ENCODE data around the gene SPCS2. TPM values are rescaled to one million over a fixed set of nuclear protein-coding genes. Genes with fewer than 3 reads are reported as not detected.

SPCS2 gene
- total RNA-seq, 1 experiment from 2014 or later: 209 TPM

- Mint-ChIP-seq H3K4me1 (ENCODE audit: low read depth, unreplicated experiment) (peaks cover 8% of the 10 kb centered on the region), H3K27ac (ENCODE audit: unreplicated experiment) (no peak overlapping the region), H3K27me3 (ENCODE audit: unreplicated experiment) (no peaks in the 10 kb centered on the region), H3K4me3 (ENCODE audit: low read depth, unreplicated experiment) (no peak overlapping the region), H3K9me3 (ENCODE audit: low read depth, unreplicated experiment) (peaks cover 2% of the 10 kb centered on the region), H3K36me3 (ENCODE audit: insufficient read depth, unreplicated experiment) (no peaks in the 10 kb centered on the region)
- BruUV-seq (replicated peaks): no TSS peak
- no peak for TF ChIP-seq CTCF (IDR thresholded peaks at IDR 0.05; ENCODE audit: unreplicated experiment)
- intact Hi-C loops (cut with micrococcal nuclease; ENCODE audit: unreplicated experiment): loop anchor here (1.0 to 2.0 kb wide), 3 partner anchors 119 to 227 kb away; no protein-coding TSS in a partner anchor
- no peak for DNase-seq
- CTCF ChIA-PET: interaction anchor here (0.6 to 3.8 kb wide), 20 partner anchors 9 to 1297 kb away, joined by 3 to 89 read pairs (median 4); partner anchors contain the start of gene NEU3
Measured at GRCh38 chr11:75022296-75022695, 73.2 kb downstream of the SPCS2 start.

GRCh38 chr11:75022759-75023396, 73.8 kb downstream of the SPCS2 start:
- Mint-ChIP-seq H3K9me3 (ENCODE audit: low read depth, unreplicated experiment) (peaks cover 2% of the 10 kb centered on the region), H3K27me3 (ENCODE audit: unreplicated experiment) (no peaks in the 10 kb centered on the region), H3K27ac (ENCODE audit: unreplicated experiment) (no peak overlapping the region), H3K4me1 (ENCODE audit: low read depth, unreplicated experiment) (peaks cover 8% of the 10 kb centered on the region), H3K36me3 (ENCODE audit: insufficient read depth, unreplicated experiment) (no peaks in the 10 kb centered on the region), H3K4me3 (ENCODE audit: low read depth, unreplicated experiment) (no peak overlapping the region)
- intact Hi-C loops (cut with micrococcal nuclease; ENCODE audit: unreplicated experiment): loop anchor here (1.0 to 2.0 kb wide), 3 partner anchors 118 to 226 kb away; no protein-coding TSS in a partner anchor
- peak; percentile 97 for TF ChIP-seq CTCF (IDR thresholded peaks at IDR 0.05; ENCODE audit: unreplicated experiment)
- BruUV-seq (replicated peaks): no TSS peak
- CTCF ChIA-PET: interaction anchor here (0.6 to 3.8 kb wide), 20 partner anchors 9 to 1296 kb away, joined by 3 to 89 read pairs (median 4); partner anchors contain the start of gene NEU3
- DNase-seq: peak; percentile 88

- intact Hi-C loops (cut with micrococcal nuclease; ENCODE audit: unreplicated experiment): loop anchor here (2.0 kb wide), 2 partner anchors 117 to 225 kb away; no protein-coding TSS in a partner anchor
- Mint-ChIP-seq H3K4me3 (ENCODE audit: low read depth, unreplicated experiment) (no peak overlapping the region), H3K9me3 (ENCODE audit: low read depth, unreplicated experiment) (peaks cover 2% of the 10 kb centered on the region), H3K36me3 (ENCODE audit: insufficient read depth, unreplicated experiment) (no peaks in the 10 kb centered on the region), H3K27me3 (ENCODE audit: unreplicated experiment) (no peaks in the 10 kb centered on the region), H3K27ac (ENCODE audit: unreplicated experiment) (no peak overlapping the region), H3K4me1 (ENCODE audit: low read depth, unreplicated experiment) (peaks cover 8% of the 10 kb centered on the region)
- CTCF ChIA-PET: interaction anchor here (1.1 to 3.8 kb wide), 11 partner anchors 13 to 225 kb away, joined by 3 to 89 read pairs (median 8); no protein-coding TSS in a partner anchor
- no TSS peak for BruUV-seq (replicated peaks)
- DNase-seq: no peak
- no peak for TF ChIP-seq CTCF (IDR thresholded peaks at IDR 0.05; ENCODE audit: unreplicated experiment)
Measured at GRCh38 chr11:75023446-75024067, 74.5 kb downstream of the SPCS2 start.

- Mint-ChIP-seq H3K27ac (ENCODE audit: unreplicated experiment) (no peak overlapping the region), H3K36me3 (ENCODE audit: insufficient read depth, unreplicated experiment) (no peaks in the 10 kb centered on the region), H3K4me1 (ENCODE audit: low read depth, unreplicated experiment) (peaks cover 8% of the 10 kb centered on the region), H3K9me3 (ENCODE audit: low read depth, unreplicated experiment) (no peaks in the 10 kb centered on the region), H3K4me3 (ENCODE audit: low read depth, unreplicated experiment) (no peak overlapping the region), H3K27me3 (ENCODE audit: unreplicated experiment) (no peaks in the 10 kb centered on the region)
- intact Hi-C loops (cut with micrococcal nuclease; ENCODE audit: unreplicated experiment): no loop called here
- BruUV-seq (replicated peaks): no TSS peak
- TF ChIP-seq CTCF (IDR thresholded peaks at IDR 0.05; ENCODE audit: unreplicated experiment): no peak
- DNase-seq: no peak
- CTCF ChIA-PET: interaction anchor here (1.7 to 3.8 kb wide), 4 partner anchors 116 to 181 kb away, joined by 8 to 89 read pairs (median 22); no protein-coding TSS in a partner anchor
Measured at GRCh38 chr11:75024068-75024449, 75.0 kb downstream of the SPCS2 start.
